Thoracic aorta (tissue), 2 donors: Measurements from ENCODE around the gene DCLK2. TPM values are rescaled to one million over a fixed set of nuclear protein-coding genes. Genes with fewer than 3 reads are reported as not detected.

Source experiments
- ATAC-seq: fragments of 150-250 bp; one replicate; pipeline ENCODE4 v1.8.0; 2017; ENCODE audit warnings: low read depth; ENCODE audit not compliant: insufficient number of reproducible peaks, low FRiP score
- DNase-seq: peaks from one replicate; pipeline ENCODE4 v3.0.0-alpha.2; 2020; ENCODE audit warnings: low spot score
- H3K27ac ChIP-seq, 2 donors: fragments of 200-600 bp; sonication (generic); 1 replicate in 1 of 2; 2 replicates in 1 of 2; pipeline ENCODE4 v1.5.1; 2016; ENCODE audit warnings: mild to moderate bottlenecking in 2 of 2, moderate library complexity in 2 of 2
- H3K27me3 ChIP-seq: fragments of 200-600 bp; sonication (generic); replicated peaks from 2 replicates; pipeline ENCODE4 v1.6.0; 2016; ENCODE audit warnings: mild to moderate bottlenecking; ENCODE audit not compliant: insufficient read depth
- H3K36me3 ChIP-seq: fragments of 200-600 bp; sonication (generic); one replicate; pipeline ENCODE4 v1.5.1; 2016
- H3K4me1 ChIP-seq, 2 donors: fragments of 200-600 bp; sonication (generic); 1 replicate in 1 of 2; 2 replicates in 1 of 2; pipeline versions ENCODE4 v1.5.1 to v1.6.0; 2016; ENCODE audit warnings: low read depth in 2 of 2, mild to moderate bottlenecking in 1 of 2; ENCODE audit not compliant: control insufficient read depth in 1 of 2
- H3K4me3 ChIP-seq: fragments of 200-600 bp; sonication (generic); 2 replicates; pipeline ENCODE4 v1.5.1; 2016; ENCODE audit warnings: mild to moderate bottlenecking
- H3K9me3 ChIP-seq: fragments of 200-600 bp; sonication (generic); 2 replicates; pipeline ENCODE4 v1.5.1; 2016
- total RNA-seq, 2 donors: library from RNA; depleted of rRNA; stranded (reverse); fragments of >200 nt; gene quantifications; one replicate each; pipeline versions ENCODE4 v1.1.0 to v1.2.3, GENCODE V29; 2016
- TF ChIP-seq, protein P1 (sequence below): fragments of 200-600 bp; sonication (generic); IDR thresholded peaks from one replicate; pipeline ENCODE4 v1.5.1; 2019; ENCODE audit warnings: antibody characterized with exemption

The DCLK2 gene
- total RNA-seq, 2 donors from 2014 or later = 18.3 to 32.2 TPM

DNA sequence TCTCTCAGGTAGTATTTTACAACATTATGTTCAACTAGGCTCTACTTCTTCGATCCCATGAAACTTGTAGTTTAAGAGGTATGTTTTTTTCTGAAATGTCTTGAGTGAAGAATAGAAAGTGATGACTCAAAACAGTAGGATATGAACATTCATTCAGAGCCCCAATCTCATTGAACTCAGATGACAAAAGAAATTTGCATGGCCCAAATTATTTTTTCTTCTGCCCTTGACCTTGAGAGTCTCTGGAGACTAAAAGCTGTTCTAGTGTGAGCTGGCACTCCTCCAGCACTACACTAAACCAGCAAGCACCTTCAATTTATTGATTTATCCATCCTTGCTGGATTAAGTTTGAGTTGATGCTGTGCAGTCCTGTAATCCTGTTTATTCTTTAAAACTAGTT, 4.0 kb downstream of the DCLK2 start:
- ATAC-seq (no peak), DNase-seq (no peak)
- Histone ChIP-seq H3K4me1 (peaks cover 12 to 40% of the 10 kb centered on the region in 2 donors), H3K9me3 (no peaks in the 10 kb centered on the region), H3K36me3 (no peaks in the 10 kb centered on the region), H3K4me3 (no peak overlapping the region), H3K27me3 (no peaks in the 10 kb centered on the region), H3K27ac (no peak overlapping the region)
- TF ChIP-seq, protein P1, sequence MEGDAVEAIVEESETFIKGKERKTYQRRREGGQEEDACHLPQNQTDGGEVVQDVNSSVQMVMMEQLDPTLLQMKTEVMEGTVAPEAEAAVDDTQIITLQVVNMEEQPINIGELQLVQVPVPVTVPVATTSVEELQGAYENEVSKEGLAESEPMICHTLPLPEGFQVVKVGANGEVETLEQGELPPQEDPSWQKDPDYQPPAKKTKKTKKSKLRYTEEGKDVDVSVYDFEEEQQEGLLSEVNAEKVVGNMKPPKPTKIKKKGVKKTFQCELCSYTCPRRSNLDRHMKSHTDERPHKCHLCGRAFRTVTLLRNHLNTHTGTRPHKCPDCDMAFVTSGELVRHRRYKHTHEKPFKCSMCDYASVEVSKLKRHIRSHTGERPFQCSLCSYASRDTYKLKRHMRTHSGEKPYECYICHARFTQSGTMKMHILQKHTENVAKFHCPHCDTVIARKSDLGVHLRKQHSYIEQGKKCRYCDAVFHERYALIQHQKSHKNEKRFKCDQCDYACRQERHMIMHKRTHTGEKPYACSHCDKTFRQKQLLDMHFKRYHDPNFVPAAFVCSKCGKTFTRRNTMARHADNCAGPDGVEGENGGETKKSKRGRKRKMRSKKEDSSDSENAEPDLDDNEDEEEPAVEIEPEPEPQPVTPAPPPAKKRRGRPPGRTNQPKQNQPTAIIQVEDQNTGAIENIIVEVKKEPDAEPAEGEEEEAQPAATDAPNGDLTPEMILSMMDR = no peak

DNA sequence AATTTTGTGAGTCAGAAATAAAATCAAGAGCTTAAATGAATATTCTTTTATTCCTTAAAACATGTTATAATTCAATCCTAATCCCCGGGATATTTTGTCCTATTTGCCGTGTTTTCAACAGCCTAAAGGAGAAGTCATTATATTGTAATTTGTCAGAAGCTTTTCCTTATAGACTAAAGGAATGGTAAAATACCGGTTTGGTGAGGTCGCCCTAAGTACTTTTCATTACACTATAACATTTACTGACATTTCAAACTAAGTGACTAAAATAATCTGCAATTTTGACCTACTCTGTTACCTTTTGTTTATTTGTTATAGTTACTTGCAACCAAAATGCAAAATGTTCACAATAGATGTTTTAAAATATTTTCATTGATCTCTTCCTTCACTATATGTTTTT, 8.8 kb downstream of the DCLK2 start:
- ATAC-seq (no peak), DNase-seq (no peak)
- TF ChIP-seq, protein P1 = no peak
- no peaks in the 10 kb centered on the region for H3K9me3 ChIP-seq
- no peaks in the 10 kb centered on the region for H3K27me3 ChIP-seq
- H3K27ac ChIP-seq = no peak overlapping the region
- no peak overlapping the region for H3K4me3 ChIP-seq
- peaks cover 6 to 16% of the 10 kb centered on the region in 2 donors for H3K4me1 ChIP-seq
- H3K36me3 ChIP-seq = no peaks in the 10 kb centered on the region

DNA sequence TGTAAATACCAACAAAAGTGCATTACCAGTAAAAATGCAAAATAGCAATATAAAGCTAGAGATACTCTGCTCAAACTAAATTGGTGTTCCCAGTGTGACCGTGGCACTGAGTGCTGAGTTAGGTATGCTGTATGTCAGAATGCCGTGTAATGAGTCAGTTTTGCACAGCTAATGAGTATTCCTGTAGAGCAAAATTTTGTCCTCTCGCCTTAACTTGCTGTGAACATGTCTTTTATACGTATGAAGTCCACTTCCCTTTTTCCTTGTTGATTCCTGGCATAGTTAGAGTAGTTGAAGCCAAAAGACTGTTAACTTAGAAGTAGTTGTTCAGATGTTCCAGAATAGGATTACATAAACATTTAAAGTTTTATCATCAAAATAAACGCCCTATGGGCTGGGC, 11.5 kb downstream of the DCLK2 start:
- Histone ChIP-seq H3K27ac (peak overlapping the region in 1 of 2 donors; percentile 32), H3K27me3 (no peaks in the 10 kb centered on the region), H3K4me3 (no peak overlapping the region), H3K9me3 (no peaks in the 10 kb centered on the region), H3K36me3 (no peaks in the 10 kb centered on the region), H3K4me1 (peaks cover 5 to 6% of the 10 kb centered on the region in 2 donors)
- DNase-seq (no peak), ATAC-seq (no peak)
- TF ChIP-seq, protein P1 = no peak

DNA sequence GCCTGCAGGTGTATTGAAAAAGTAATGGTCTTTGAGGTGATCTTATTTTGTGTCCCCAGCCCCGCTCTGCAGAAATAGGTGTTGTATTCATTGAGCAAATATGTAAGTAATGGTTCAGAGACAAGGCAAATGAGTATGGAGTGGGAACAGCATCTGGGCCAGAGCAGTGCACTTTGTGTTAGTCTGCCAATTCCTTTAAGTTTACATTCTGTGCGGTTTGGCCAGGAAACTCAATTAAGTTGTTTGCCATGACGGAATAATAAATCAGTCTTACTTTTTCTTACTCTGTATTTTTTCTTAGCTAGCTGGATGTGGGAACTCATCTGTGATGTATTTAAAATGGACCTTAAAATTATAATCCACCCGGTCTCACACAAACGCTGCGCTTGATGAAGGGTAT, 12.6 kb downstream of the DCLK2 start:
- Histone ChIP-seq H3K4me3 (no peak overlapping the region), H3K27me3 (no peaks in the 10 kb centered on the region), H3K4me1 (peaks cover 5 to 6% of the 10 kb centered on the region in 2 donors), H3K9me3 (no peaks in the 10 kb centered on the region), H3K36me3 (no peaks in the 10 kb centered on the region), H3K27ac (no peak overlapping the region)
- no peak for ATAC-seq
- TF ChIP-seq, protein P1 = no peak
- DNase-seq = no peak

DNA sequence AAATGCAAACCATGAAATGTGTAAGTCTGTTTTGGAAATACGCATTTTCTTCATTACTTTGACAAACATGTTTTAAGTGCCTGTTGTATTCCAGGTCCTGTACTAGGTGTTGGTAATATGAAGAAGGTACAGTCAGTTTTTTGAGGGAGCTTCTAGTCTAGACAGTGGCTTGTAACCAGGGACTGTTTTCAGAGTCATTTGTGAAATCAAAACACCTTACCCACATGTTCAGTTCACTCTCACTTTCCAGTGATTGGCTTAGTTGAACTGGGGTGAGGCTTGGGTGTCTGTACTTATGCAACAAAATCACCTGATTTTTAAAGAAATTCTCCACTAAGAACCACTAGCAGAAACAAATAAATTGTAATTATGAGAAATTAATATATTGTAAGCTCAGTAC, 16.4 kb downstream of the DCLK2 start:
- H3K36me3 ChIP-seq = no peaks in the 10 kb centered on the region
- no peaks in the 10 kb centered on the region for H3K27me3 ChIP-seq
- no peaks in the 10 kb centered on the region for H3K9me3 ChIP-seq
- ATAC-seq (no peak), DNase-seq (no peak)
- H3K4me3 ChIP-seq = no peak overlapping the region
- peaks cover 0 to 16% of the 10 kb centered on the region in 2 donors for H3K4me1 ChIP-seq
- TF ChIP-seq, protein P1 = no peak
- H3K27ac ChIP-seq = no peak overlapping the region
